Non-pigmented ciliary epithelial cell (primary cell): ENCODE measurements around the gene TUBB4A.

Source experiments
- DNase-seq: peaks from one replicate; pipeline ENCODE4 v3.0.0-alpha.2; 2010; ENCODE audit warnings: low read depth

Gene TUBB4A

DNA sequence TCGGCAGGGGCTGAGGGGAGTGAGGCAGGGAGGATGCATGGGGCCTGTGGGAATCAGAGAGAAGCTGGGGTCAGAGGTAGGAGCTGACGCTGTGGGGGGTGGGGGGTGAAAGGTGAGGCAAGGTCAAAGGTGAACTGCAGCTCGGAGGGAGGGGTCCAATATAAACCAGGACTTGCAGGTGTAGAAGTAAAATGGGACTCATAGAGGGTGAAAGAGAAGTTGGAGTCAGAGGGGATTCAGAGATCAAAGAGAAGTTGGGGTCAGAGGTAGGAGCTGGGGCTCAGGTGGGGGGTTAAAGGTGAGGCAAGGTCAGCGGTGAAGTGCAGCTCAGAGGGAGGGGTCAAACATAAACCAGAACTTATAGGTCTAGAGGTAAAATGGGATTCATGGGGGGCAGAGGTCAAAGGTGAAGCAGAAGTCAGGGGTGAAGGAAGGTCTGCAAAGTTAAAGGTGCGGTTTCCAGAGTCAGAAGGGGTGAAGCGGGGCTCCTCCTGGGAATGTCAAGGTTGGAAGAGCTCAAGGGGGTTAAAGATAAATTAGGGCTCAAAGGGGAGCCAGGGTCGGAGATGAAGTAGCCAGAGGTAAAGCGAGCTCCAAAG lies 7.6 kb downstream of the TUBB4A start:
- DNase-seq, result no peak

DNA sequence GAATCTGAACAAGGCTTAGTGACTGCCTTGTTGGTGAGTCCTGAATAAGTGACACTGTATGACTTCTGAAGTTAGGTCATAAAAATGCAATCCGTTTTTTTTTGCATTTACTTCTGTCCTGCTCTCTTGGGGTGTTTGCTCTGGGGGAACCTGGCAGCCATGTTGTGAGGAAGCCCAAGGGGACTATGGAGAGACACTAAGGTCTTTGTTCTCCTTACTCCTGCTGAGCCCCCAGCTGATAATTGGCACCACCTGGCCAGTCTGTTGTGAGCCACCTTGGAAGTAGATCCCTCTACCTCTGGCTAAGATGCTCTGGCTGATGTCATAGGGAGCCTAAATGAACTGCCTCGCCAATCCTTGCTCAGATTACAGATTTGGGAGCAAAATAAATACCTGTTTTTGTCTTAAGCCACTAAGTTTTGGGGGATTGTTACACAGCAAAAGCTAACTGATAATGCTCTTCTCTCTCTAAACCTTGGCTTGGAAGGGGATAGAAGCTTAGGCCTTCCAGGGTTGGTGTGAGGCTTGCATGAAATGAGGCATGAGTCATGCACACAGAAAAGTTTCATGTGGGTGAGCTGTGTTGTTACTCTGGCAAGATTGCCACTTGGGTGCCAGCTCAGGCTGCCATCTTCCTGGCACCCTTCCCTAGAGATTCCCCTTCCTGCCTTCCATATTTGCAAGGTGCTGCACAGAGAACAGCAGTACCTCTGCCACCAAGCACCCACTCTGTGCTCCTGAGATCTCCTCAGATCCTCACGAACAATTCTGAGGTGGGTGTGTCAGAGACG lies 10.1 kb downstream of the TUBB4A start:
- no peak for DNase-seq

DNA sequence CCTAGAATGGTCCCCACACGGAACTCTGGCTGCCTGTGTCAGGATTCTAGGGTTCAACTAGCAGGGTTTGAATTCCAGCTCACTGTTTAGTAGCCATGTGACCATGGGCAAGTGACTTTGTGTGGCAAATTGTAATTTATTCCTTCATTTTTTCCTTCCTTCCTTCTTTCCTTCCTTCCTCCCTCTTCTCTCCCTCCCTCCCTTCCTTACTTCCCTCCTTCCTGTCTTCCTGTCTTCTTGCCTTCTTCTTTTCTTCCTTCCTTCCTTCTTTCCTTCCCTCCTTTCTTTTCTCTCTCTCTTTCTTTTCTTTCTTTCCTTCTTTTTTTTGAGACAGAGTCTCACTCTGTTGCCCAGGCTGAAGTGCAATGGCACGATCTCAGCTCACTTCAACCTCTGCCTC lies 12.0 kb downstream of the TUBB4A start:
- DNase-seq, result no peak

DNA sequence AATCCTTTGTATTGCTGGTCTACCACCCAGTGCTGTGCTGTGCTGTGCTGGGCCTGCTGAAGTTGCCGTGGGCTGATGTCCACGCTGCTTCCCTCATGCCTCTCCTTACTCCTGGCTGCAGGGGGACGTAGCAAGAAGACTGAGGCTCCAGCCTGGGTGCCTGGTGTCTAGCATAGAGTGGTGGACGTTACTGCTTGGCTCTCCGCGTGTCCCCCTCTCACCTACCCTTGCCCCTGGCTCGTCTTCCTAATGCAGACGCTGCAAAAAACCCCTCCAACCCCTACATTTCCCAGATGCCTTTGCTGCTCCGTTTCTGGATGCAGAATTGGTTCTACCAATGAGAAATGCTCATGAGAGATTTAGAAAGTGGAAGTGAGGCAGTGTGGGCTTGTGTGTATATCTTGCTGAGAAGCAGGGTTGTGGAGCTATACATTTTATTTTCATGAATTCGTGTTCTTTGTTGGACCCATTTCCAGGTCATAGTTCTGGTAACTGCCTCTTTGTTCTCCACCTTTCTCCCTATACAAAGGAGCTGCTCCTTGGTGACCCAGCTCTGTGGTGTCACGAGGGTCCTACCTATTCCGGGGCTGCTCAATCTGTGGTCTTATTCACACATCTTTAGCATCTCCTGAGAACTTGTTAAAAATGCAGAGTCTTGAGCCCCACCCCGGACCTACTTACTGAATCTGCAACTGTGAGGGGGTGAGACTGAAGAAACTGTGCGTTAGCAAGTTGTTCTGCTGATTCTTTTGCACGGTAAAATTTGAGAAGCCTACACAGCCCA lies 12.6 kb downstream of the TUBB4A start:
- no peak for DNase-seq

DNA sequence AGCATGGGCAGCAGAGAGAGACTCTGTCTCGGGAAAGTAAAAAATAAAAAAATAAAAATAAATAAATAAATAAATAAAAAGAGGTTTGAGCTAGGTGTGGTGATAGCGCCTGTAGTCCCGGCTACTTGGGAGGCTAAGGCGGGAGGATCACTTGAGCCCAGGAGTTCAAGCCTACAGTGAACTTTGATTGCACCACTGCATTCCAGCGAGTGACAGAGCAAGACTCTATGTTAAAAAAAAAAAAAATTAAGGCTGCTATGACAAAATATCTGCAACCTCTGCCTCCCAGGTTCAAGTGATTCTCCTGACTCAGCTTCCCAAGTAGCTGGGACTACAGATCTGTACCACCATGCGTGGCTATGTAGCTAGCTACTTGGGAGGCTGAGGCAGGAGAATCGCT lies 17.3 kb downstream of the TUBB4A start:
- no peak for DNase-seq

DNA sequence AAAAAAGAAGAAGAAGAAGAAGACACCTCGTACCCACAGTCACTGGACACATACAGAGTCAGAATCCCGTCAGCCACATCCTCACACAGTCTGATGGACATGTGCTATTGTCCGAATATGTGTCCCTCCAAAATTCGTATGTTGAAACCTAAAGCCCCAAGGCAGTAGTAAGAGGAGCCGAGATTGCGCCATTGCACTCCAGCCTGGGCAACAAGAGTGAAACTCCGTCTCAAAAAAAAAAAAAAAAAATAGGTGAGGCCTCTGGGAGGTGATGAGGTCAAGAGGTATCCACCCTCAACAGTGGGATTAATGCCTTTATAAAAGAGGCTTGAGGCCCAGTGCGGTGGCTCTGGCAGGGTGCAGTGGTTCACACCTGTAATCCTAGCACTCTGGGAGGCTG lies 17.9 kb downstream of the TUBB4A start:
- DNase-seq, result no peak

DNA sequence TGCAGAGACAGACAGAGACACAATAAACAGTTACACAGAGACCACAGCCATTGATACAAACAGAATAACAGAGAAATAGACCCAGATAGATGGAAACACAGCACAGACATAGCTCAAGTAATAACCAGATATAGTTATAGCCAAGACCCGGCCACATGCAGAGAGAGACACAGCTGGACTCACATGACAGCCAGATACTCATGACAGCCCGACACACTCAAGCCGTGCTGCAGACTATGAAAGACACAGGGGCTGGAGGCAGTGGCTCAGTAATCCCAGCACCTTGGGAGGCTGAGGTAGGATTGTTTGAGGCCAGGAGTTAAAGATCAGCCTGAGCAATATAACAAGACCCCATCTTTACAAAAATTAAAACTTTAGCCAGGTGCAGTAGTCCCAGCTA lies 18.9 kb downstream of the TUBB4A start:
- DNase-seq, result no peak

DNA sequence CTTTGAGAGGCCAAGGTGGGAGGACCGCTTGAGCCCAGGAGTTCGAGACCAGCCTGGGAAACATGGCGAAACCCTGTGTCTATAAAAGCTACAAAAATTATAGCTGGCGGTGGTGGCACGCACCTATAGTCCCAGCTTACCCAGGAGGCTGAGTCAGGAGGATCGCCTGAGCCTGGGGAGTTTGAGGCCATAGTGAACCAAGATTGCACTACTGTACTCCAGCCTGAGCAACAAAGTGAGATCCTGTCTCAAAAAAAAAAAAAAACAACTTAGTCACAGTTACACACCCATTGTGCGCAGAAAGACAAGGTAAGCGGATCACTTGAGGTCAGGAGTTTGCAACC lies 19.8 kb downstream of the TUBB4A start:
- DNase-seq, result no peak

DNA sequence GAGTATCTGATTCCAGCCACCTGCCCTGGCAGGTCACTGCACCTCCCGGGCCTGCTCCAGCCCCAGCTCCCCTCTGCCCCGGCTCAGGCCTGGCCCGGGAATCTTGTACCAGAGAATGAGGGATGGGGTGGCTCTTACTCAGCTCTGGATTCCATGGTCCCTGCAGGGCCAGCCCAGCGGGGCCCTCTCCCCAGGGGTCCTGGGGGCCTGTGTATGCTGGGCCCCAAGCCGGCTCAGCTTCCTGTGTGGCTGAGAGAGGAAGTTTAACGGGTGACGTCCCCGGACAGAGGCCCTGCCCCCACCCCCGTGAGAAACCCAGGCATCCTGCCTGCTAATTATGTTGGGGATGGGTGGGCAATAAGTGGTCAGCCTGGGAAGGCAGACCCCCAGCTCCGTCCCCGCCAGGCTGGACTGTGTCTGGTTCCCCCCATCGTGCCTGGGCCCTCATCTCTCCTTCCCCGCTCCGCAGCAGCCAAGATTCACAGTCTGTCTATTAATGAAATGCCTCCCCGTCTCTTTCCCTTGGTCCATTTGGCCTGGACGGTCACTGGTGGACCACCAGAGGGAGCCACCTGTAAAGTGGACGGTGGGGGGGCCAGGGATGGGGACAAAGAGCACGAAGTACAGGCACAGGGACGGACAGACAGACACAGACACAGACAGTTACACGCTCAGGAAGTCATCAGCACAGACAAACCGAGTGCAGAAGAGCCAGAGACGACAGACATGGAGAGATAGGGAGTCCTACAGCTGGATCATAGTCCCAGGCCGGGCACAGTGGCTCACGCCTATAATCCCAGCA lies 20.4 kb downstream of the TUBB4A start, which contains the start of gene DENND1C:
TSS of gene DENND1C (minus strand) at position 247 of the 802 bp plus-strand sequence. CDS start at position 155, 92 bp downstream.
- DNase-seq, result no peak

DNA sequence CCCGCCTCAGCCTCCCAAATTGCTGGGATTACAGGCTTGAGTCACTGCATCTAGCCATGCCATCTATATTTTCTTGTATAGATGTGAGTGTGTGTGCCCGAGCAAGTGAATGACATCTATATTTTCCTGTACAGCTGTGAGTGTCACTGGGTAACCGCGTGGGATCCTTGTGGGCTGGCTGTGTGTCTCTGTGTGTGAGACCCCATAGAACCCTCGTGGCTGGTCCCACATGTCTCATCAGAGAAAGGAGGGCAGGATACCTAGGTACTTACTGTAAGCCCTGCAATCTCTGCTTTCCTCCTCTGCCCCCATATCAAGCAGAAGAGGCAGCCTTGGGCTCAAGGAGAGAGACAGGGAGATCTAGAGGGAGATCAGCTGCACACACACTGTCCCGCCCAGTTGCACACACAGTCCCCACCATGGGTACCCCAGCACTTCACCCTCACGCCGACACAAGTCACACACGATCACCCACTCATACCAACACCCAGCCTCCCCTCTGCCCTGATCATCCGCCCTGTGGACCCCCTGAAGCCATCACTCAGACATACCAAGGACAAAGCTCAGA lies 21.2 kb downstream of the TUBB4A start:
- DNase-seq, result no peak

DNA sequence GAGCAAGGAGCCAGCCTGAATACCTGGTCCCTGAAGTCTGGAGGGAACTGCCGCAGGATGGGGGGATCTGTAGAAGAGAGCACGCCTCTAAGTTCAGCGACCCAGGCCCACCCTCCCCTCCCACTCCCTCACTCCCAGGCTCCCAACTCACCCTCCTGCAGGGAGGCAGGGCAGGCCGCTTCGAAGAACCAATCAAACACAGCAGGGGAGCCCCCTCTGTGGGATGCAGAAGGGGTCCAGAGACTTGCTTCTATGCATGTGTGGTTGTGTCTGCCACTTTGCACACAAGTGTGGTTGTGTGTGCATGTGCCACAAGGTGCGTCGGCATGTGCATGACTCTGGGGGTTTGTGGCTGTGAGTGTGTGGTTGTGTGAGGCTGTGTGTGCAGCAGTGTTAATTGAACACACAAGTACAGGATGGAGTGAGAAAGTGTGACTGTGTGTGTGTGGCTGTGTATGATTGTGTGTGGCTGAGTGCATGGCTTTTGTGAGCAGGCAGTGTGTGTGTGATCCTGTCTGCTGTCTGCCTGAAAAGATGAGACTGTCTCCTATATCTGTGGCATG lies 22.2 kb downstream of the TUBB4A start:
- no peak for DNase-seq

DNA sequence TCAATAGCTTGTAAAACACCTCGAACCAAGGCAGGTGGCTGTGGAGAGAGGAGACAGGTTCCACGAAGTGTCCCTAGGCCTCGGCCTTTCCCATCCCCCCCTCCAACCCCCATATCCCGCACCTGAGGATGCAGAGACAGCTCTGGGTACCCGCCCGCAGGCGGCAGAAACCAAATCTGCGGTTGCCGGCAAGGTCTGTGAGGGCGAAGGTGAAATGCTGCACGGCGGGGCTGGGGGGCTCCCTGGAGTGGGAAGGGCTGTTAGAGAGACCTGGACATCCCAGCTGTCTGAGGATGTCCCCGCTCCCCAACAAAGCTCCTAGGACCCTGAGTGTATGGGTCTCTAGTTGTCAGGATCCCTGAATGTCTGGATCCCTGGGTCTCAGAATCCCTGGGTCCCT lies 23.3 kb downstream of the TUBB4A start:
- DNase-seq, result no peak

DNA sequence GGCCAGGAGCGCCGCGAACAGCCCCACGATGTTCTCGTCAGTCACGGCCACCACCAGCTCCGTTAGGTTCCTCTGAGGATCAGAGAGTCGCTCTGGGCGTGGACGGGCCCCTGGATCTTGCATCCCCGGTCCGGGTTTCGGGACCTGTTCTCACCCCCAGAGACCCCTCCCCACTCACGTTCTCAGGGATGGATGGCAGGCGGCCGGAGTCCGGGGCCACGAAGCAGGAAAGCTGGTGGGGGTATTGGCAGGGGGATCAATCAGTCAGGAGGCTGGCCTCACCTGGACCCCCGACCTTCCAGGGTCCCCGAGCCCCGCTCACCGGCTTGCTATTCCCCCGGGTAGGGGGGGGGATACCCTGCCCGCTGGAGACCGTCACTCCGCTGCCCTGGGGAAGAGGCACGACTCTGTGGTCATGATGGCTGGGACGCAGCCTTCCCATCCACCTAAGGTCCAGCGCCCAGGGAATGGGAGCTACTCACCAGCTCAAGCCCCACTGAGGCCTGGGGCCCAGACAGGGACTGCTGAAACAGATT lies 25.1 kb downstream of the TUBB4A start:
- no peak for DNase-seq

DNA sequence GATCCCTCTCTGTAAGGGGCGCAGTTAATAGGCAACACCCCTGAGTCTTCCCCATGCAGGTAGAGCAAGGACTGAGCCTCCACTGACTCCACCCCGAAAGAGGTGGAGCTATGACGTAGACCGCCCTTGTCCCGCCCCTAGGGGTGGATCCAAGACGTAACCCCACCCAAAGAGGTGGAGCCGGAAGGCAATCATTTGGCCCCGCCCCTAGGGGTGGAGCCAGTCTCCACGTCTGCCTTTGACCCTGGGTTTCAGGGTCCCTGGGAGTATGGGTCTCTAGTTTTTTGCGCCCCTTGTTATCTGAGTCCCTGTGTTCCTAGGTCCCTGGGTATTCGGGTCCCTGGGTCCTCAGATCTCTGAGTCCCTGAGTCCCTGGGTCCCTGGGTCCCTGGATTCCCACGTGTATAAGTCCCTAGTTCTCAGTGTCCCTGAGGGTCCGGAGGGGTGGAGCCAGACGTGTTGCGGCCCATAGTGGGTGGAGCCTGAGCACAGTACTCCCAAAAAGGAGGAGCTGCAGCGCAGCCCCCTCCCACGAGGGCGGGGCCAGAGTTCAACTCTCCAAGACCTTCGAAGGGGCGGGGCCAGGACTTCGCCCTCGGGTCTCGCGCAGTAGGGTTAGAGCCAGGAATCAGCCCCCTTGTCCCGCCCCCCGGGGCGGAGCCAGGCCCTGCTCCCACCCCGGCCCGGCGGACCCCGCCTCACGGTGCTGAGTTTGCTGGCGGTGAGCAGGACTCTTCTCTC lies 25.8 kb downstream of the TUBB4A start:
- DNase-seq, result no peak

DNA sequence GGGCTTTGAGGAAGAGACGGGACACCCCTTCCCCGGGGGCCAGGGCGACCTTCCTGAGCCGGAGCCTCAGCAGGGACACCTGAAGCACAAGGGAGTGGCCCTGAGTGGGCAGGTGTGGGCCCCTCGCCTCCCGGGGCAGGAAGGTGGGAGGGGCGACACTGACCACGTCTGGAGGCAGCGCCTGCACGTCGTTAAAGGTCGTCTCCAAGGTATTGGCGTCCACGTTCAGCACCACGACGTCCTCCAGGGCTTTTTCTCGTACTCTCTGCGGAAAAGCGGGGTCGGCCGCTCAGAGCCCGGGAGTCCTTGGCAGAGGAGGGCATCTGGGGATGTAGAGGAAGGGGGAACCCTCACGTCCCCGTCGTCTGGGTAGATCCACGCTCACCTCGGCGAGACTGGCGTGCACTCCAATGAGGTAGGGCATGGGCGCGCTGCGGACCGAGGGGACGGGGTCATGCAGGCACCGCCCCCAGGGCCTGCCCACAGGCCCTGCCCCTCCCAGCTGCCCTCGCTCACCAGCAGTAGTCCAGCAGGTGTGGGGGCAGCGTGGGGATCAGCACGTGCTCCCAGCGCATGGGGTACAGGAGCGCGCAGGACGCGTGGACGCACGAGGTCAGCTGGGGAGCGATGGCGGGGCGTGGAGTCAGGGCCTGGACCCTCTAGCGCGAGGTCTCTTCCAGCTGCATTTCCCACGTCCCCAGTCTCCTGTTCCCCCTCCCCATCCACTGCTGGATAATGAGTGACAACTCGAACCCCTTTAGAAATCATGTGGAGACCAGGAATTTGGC lies 26.6 kb downstream of the TUBB4A start:
- no peak for DNase-seq

DNA sequence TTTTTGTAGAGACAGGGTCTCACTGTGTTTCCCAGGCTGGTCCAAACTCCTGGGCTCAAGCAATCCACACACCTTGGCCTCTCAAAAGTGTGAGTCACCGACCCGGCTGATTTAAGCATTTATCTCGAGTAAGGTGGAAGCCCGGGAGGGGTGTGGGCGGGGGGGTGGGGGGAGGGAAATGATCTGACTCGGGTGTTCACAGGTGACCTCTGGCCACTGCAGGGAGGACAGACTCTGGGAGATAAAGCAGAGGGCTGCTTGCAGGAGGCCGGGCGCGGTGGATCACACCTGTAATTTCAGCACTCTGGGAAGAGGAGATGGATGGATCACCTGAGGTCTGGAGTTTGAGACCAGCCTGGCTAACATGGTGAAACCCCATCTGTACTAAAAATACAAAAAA lies 28.5 kb downstream of the TUBB4A start:
- no peak for DNase-seq

DNA sequence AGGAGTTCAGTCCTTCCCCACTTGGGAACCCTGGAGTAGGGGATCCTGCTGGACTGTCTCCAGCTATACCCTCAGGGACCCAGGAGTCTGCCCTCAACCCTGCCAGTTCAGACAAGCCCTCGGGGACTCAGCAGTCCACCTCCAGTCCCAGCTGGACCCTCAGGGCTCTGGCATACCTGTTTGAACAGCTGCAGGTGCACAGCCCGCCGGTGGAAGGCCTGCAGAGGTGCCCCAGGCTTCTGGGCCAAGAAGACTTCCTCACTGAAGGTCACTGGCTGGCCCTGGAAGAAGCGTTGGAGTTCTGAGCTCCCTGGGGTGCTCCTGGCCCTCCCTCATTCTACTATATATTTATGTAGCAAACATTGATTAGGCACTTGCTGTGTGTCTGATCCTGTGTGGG lies 29.4 kb downstream of the TUBB4A start:
- no peak for DNase-seq

DNA sequence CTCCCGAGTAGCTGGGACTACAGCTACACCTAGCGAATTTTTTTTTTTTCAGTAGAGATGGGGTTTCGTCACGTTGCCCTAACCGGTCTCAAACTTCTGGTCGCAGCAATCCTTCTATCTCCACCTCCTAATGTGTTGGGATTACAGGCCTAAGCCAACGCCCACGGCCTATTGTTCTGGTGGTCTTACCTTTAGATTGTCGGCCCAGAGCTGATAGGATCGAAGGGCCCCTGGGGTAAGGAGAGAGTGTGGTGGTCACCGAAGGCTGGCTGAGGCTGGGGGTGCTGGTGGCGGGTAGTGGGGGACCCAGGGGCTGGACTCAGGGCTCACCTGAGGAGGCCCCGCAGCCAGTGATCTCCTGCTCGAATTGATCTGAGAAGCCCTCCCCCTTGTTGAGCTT lies 31.0 kb downstream of the TUBB4A start:
- DNase-seq, result no peak

DNA sequence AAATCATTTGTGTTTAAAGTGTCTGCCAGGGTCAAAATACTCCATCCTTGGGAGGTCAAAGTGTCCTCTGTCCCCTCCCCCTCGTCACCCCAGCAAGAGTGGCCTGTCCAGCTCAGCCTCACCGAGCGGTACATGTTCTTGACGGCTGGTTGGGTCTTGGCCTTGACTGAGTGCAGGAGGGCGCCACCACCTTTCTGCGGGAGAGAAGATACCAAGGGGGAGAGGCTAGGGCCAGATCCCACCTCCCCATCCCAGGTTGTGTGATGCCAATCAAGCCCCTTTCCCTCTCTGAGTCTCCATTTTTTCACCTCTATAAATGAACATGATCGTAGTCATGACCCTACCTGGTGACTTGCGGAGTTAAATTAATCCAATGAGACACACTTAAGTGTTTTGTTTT lies 31.9 kb downstream of the TUBB4A start:
- DNase-seq, result no peak

DNA sequence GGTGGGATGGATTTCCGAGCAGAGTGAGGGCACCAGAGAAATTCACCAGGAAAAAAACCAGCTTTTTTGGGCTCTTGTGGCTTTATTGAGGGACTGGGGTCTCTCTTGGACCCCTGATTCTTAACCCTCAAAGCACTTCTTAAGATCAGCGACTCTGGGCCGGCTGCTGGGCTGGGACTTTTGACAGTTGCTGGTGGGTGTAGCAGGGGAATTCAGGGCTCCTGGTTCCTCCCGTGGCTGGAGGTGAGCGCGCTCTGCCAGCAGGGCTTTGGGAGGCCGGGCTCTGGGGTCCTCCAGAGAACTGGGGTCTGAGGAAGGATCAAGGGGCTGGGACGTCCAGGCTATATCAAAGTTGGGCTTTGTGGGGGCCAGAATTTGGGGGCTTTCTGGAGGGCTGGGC lies 34.7 kb downstream of the TUBB4A start:
- no peak for DNase-seq
